Peyer's patch (tissue), 4 donors: ENCODE data around the gene AQP12B. TPM values are rescaled to one million over a fixed set of nuclear protein-coding genes. Genes with fewer than 3 reads are reported as not detected.

Source experiments
- DNase-seq, 3 donors: peaks; one replicate each; pipeline ENCODE4 v3.0.0-alpha.2; 2017 to 2019
- H3K27ac ChIP-seq, 4 donors: fragments of 200-600 bp; sonication (generic); one replicate each; pipeline ENCODE4 v1.5.1; 2016 to 2019
- H3K27me3 ChIP-seq, 2 donors: fragments of 200-600 bp; sonication (generic); one replicate each; pipeline ENCODE4 v1.5.1; 2019
- H3K36me3 ChIP-seq, 3 donors: fragments of 200-600 bp; sonication (generic); one replicate each; pipeline ENCODE4 v1.5.1; 2016 to 2019
- H3K4me1 ChIP-seq, 4 donors: fragments of 200-600 bp; sonication (generic); one replicate each; pipeline ENCODE4 v1.5.1; 2016 to 2019
- H3K4me3 ChIP-seq, 4 donors: fragments of 200-600 bp; sonication (generic); 1 replicate in 3 of 4; 2 replicates in 1 of 4; pipeline ENCODE4 v1.5.1; 2016 to 2019; ENCODE audit warnings: mild to moderate bottlenecking in 1 of 4
- H3K9me3 ChIP-seq, 4 donors: fragments of 200-600 bp; sonication (generic); one replicate each; pipeline ENCODE4 v1.5.1; 2016 to 2019; ENCODE audit warnings: mild to moderate bottlenecking in 1 of 4
- POLR2A ChIP-seq, 2 donors: fragments of 450-650 bp; IDR thresholded peaks; one replicate each; pipeline ENCODE4 v1.5.1; 2017; ENCODE audit warnings: antibody characterized with exemption in 2 of 2, mild to moderate bottlenecking in 2 of 2, moderate library complexity in 2 of 2
- total RNA-seq, 4 donors: library from RNA; depleted of rRNA; stranded (reverse); fragments of >200 nt; gene quantifications; one replicate each; pipeline ENCODE4 v1.1.0, GENCODE V29; 2016
- TF ChIP-seq, protein P1 (sequence below), 6 experiments: fragments of 450-650 bp in 4 of 6; fragments of 200-600 bp in 2 of 6; sonication (generic) in 1 of 6; IDR thresholded peaks; one replicate each; pipeline ENCODE4 v1.5.1; 2017 to 2019; ENCODE audit warnings: antibody characterized with exemption in 6 of 6, mild to moderate bottlenecking in 3 of 6, moderate library complexity in 1 of 6

AQP12B gene
- total RNA-seq, 4 donors from 2014 or later = 1.9 to 9.6 (median 2.5) TPM; not detected in 1

DNA sequence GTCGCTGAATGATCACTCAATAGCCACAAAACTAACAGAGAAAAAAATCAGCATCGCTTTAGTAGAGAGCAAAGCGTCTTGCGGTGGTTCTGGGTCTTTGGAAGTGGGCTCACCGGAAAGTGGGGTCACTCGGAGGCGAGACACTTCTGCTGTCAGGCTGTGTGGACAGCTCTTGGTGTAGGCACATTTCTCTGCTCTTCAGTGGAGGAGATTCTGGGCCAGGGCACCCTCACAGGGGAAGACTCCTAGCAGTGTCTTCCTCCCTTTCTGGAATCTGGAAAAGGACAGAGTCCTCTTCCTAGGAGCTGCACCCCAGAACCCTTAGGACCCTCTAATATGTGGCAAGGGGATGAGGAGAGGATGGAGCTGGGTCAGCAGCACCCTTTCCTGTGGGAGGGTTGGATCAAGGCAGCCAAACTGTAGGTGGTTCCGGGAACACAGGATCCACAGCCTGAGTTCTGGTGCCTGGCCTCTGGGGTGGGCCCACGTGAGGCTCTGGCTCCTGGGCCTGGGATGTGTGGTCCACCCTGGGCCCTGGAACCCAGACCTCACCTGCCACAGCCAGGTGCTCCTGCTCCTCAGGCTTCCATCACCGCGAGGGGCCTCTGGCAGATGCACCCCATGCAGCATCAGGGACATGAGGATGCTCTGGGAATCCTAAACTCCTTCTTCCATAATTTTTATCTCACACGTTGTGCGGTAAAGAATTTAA, 32.3 kb downstream of the AQP12B start:
- H3K36me3 ChIP-seq = no peaks in the 10 kb centered on the region
- DNase-seq = peak in 1 of 3 donors; percentile 8
- no peak overlapping the region for H3K4me3 ChIP-seq
- H3K27ac ChIP-seq = no peak overlapping the region
- no peaks in the 10 kb centered on the region for H3K27me3 ChIP-seq
- H3K9me3 ChIP-seq = no peaks in the 10 kb centered on the region
- TF ChIP-seq POLR2A (IDR thresholded peaks at IDR 0.05) = no peak
- TF ChIP-seq, protein P1, sequence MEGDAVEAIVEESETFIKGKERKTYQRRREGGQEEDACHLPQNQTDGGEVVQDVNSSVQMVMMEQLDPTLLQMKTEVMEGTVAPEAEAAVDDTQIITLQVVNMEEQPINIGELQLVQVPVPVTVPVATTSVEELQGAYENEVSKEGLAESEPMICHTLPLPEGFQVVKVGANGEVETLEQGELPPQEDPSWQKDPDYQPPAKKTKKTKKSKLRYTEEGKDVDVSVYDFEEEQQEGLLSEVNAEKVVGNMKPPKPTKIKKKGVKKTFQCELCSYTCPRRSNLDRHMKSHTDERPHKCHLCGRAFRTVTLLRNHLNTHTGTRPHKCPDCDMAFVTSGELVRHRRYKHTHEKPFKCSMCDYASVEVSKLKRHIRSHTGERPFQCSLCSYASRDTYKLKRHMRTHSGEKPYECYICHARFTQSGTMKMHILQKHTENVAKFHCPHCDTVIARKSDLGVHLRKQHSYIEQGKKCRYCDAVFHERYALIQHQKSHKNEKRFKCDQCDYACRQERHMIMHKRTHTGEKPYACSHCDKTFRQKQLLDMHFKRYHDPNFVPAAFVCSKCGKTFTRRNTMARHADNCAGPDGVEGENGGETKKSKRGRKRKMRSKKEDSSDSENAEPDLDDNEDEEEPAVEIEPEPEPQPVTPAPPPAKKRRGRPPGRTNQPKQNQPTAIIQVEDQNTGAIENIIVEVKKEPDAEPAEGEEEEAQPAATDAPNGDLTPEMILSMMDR (IDR thresholded peaks at IDR 0.05) = no peak
- no peaks in the 10 kb centered on the region for H3K4me1 ChIP-seq

DNA sequence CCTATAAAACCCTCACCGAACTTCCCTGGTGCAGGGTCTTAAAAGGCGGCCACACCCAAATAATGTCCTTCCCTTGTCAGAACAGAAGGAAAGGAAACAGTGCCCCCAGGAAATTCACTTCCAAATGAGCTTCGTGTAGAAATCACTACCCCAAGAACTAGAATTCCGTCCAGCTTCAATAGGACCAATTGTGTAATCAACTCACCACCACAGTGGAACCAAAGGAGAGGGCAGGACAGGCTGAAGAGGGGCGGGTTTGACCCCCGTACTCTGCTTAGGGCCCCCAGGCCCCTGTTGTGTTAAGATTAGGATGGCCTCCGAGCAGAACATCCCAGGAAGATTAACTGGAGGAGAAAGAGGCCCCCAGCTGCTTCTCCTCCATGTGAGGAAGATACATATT, 33.4 kb downstream of the AQP12B start:
- TF ChIP-seq, protein P1 (IDR thresholded peaks at IDR 0.05) = no peak
- TF ChIP-seq POLR2A (IDR thresholded peaks at IDR 0.05) = no peak

DNA sequence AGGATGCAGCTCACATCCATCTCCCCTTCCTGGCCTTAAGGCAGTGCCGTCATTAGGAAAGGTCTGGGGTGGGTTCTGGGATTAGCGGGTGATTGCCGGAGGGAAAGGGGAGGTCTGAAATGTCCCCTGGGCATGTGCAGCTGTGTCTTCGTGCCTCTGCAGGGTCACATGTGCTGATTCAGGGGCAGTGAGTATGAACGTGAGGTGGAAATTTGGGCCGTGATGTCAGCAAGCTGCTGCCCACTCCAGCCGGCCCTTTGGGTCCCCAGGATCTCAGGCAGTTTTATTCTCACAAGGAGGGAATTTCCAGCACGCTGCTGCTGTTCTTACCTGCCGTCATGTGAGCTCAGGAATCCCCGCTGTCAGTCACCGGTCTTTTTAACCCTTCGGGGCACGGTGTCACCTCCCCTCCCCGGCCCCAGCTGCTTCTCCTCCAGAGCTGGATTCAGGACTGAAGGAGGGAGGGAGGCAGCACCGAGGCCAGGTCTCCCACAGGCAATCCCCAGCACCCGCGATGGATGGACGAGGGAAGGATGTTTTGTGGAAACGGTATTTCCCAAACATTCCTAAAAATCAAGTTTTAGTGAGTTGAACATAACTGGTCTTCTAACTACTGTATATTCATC, 33.9 kb downstream of the AQP12B start:
- Histone ChIP-seq H3K4me3 (no peak overlapping the region), H3K4me1 (no peaks in the 10 kb centered on the region), H3K36me3 (no peaks in the 10 kb centered on the region), H3K27me3 (no peaks in the 10 kb centered on the region), H3K9me3 (no peaks in the 10 kb centered on the region), H3K27ac (no peak overlapping the region)
- DNase-seq = peak in 1 of 3 donors; percentile 1
- TF ChIP-seq, protein P1 (IDR thresholded peaks at IDR 0.05) = no peak
- no peak for TF ChIP-seq POLR2A (IDR thresholded peaks at IDR 0.05)

More for the DNA sequence above, 33.4 kb downstream of the AQP12B start:
- DNase-seq = no peak
- no peaks in the 10 kb centered on the region for H3K9me3 ChIP-seq
- H3K27ac ChIP-seq = no peak overlapping the region
- no peak overlapping the region for H3K4me3 ChIP-seq
- H3K36me3 ChIP-seq = no peaks in the 10 kb centered on the region
- H3K4me1 ChIP-seq = no peaks in the 10 kb centered on the region
- no peaks in the 10 kb centered on the region for H3K27me3 ChIP-seq

DNA sequence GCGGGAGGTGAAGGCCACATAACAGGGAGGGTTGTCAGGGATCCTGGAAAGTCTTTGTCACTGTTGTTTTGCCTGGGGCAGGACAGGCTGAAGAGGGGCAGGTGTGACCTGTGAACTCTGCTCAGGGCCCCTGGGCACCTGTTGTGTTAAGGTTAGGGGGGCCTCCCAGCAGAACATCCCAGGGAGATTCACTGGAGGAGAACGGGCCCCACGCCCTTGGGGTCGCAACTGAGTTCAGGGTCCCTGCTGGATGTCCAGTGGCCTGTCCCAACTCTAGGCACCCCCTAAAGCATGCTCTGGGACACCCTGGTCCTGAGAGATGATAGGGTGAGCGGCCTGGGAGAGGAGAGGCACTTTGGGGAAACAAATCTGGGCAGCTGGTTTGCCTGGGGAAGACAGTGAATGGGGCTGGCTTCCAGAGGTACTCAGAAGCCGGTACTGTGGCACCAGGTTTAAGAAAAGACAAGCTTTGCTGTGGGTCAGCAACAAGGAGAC, 34.5 kb downstream of the AQP12B start:
- Histone ChIP-seq H3K4me3 (no peak overlapping the region), H3K9me3 (no peaks in the 10 kb centered on the region), H3K27me3 (no peaks in the 10 kb centered on the region), H3K36me3 (no peaks in the 10 kb centered on the region), H3K27ac (no peak overlapping the region), H3K4me1 (no peaks in the 10 kb centered on the region)
- TF ChIP-seq, protein P1 (IDR thresholded peaks at IDR 0.05) = no peak
- no peak for TF ChIP-seq POLR2A (IDR thresholded peaks at IDR 0.05)
- DNase-seq = peak in 1 of 3 donors; percentile 10

DNA sequence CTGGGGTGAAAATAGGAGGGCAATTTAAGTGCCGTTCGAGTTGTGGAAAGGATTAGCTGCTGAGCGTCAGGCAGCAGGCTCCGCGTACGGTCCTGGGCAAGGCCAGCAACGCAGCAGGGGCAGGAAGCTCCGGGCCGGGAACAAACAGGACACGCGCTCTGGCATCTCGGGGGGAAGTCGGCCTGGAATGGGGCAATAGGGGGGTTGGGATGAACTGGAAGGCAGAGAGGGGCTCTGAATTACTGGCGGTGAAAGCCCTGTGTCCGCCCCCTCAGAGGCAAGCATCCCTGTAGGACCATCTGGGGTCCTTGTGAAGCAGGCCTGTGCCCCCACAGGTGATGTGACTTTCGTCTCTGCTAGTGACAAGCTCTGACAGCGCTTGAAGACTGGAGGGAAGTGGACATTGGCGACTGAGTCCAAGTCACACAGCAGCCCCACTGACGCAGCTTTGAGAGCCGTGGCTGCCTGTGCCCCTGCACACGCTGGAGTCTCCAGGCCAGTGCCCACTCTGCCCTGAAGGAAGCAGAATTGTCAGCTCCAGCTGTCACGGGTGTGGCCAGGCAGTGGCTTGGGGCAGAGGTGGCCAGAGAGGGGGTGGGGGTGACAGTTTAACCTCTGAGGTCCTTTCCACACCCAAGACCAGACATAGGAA, 35.1 kb downstream of the AQP12B start:
- TF ChIP-seq, protein P1 (IDR thresholded peaks at IDR 0.05) = no peak
- TF ChIP-seq POLR2A (IDR thresholded peaks at IDR 0.05) = no peak
- Histone ChIP-seq H3K36me3 (no peaks in the 10 kb centered on the region), H3K4me3 (no peak overlapping the region), H3K27ac (no peak overlapping the region), H3K27me3 (no peaks in the 10 kb centered on the region), H3K4me1 (no peaks in the 10 kb centered on the region), H3K9me3 (no peaks in the 10 kb centered on the region)
- DNase-seq = peak in 1 of 3 donors; percentile 10
